Stomach (tissue), 9 donors: ENCODE results near the gene SPIN1. TPM values are rescaled to one million over a fixed set of nuclear protein-coding genes. Genes with fewer than 3 reads are reported as not detected.
"Not testable (repeated sequence)": the region's sequence is repeated elsewhere in the genome, so short reads cannot be mapped to it uniquely, and the experiment has no call there.

Experiments used
- DNase-seq, 2 donors: peaks; one replicate each; pipeline versions ENCODE4 v3.0.0 to v3.0.0-alpha.2; 2013 to 2019
- H3K27ac ChIP-seq, 5 donors: fragments of 200-600 bp in 4 of 5; sonication (generic) in 4 of 5; one replicate each; pipeline ENCODE4 v1.5.1; 2013 to 2019; ENCODE audit warnings: mild to moderate bottlenecking in 1 of 5, moderate library complexity in 1 of 5
- H3K27me3 ChIP-seq, 3 donors: fragments of 200-600 bp; sonication (generic); one replicate each; pipeline ENCODE4 v1.5.1; 2017 to 2019; ENCODE audit warnings: mixed run types in 1 of 3
- H3K36me3 ChIP-seq, 4 donors: fragments of 200-600 bp; sonication (generic); 1 replicate in 3 of 4; 2 replicates in 1 of 4; pipeline ENCODE4 v1.5.1; 2016 to 2019
- H3K4me1 ChIP-seq, 4 donors: fragments of 200-600 bp; sonication (generic); one replicate each; pipeline ENCODE4 v1.5.1; 2016 to 2019
- H3K4me3 ChIP-seq, 4 donors: fragments of 200-600 bp; sonication (generic) in 3 of 4; one replicate each; pipeline ENCODE4 v1.5.1; 2016 to 2019; ENCODE audit warnings: mild to moderate bottlenecking in 1 of 4
- H3K9me3 ChIP-seq, 4 donors: fragments of 200-600 bp; sonication (generic); one replicate each; pipeline ENCODE4 v1.5.1; 2016 to 2019
- EP300 ChIP-seq: sonication (generic); formaldehyde crosslinking; IDR thresholded peaks from one replicate; pipeline ENCODE4 v1.6.1; 2017; ENCODE audit warnings: antibody characterized with exemption
- POLR2A ChIP-seq, 4 donors: fragments of 450-650 bp; IDR thresholded peaks; one replicate each; pipeline ENCODE4 v1.6.1; 2016; ENCODE audit warnings: antibody characterized with exemption in 4 of 4, control low read depth in 2 of 4, mild to moderate bottlenecking in 1 of 4, moderate library complexity in 1 of 4
- POLR2AphosphoS5 ChIP-seq, 3 donors: sonication (generic); formaldehyde crosslinking; IDR thresholded peaks; one replicate each; pipeline ENCODE4 v1.6.1; 2016; ENCODE audit warnings: antibody characterized with exemption in 3 of 3
- WGBS, 5 donors: extraction: QIAGEN DNeasy Blood & Tissue Kit in 3 of 5; methylation state at CpG; one replicate each; pipeline versions ENCODE4 v1.1.5 to v1.1.7; 2013 to 2018; 5-methylcytosine and 5-hydroxymethylcytosine counted together
- intact Hi-C: fragments of 100-400 bp; cut with DNase I; formaldehyde crosslinking; loops from one replicate; pipeline ENCODE4 v1.15.1; 2023; ENCODE audit warnings: low total_unique reads
- polyA plus RNA-seq, 3 donors: library from polyadenylated mRNA; stranded (reverse); fragments of 200-250 nt; gene quantifications; one replicate each; pipeline ENCODE4 v1.2.3, GENCODE V29; 2013
- total RNA-seq, 5 donors: library from RNA; depleted of rRNA; stranded (reverse); fragments of >200 nt; gene quantifications; one replicate each; pipeline versions ENCODE4 v1.1.0 to v1.2.3, GENCODE V29; 2014 to 2016
- TF ChIP-seq, protein P1 (sequence below), 7 experiments: fragments of 450-650 bp in 4 of 7; fragments of 200-600 bp in 3 of 7; sonication (generic) in 3 of 7; IDR thresholded peaks; one replicate each; pipeline ENCODE4 v1.5.1; 2016 to 2019; ENCODE audit warnings: antibody characterized with exemption in 7 of 7, control low read depth in 2 of 7, mild to moderate bottlenecking in 1 of 7
- donor health status: healthy with polysubstance abuse.
- donor health status: Bipolar disorder and iron deficiency.
- donor health status: healthy.

The SPIN1 gene
- total and polyA plus RNA-seq, 8 donors = 18.3 to 120 (median 33.8) TPM

DNA sequence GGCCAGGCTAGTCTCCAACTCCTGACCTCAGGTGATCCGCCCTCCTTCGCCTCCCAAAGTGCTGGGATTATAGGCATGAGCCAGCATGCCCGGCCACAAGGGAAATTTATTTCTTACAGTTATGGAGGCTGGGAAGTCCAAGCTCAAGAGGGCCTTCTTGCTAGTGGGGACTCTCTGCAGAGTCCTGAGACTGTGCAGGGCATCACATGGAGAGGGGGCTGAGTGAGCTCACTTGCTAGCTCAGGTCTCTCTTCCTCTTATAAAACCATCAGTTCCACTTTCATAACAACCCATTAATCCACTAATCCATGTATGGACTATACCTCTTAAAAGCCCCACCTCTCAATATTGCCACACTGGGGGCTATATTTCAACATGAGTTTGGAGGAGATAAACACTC lies 5.1 kb upstream of the SPIN1 start:
- intact Hi-C loops = no loop called here
- no peak for TF ChIP-seq POLR2AphosphoS5 (IDR thresholded peaks at IDR 0.05)
- H3K36me3 ChIP-seq = no peaks in the 10 kb centered on the region
- no peak overlapping the region for H3K27ac ChIP-seq
- H3K4me1 ChIP-seq = peaks cover 5 to 14% (median 9%) of the 10 kb centered on the region in 4 donors
- no peaks in the 10 kb centered on the region for H3K9me3 ChIP-seq
- DNase-seq = no peak
- H3K27me3 ChIP-seq = no peaks in the 10 kb centered on the region
- no peak overlapping the region for H3K4me3 ChIP-seq
- WGBS, 5 donors = 96 to 99% (median 98%) methylated on average over 3 of the region's 3 CpGs

DNA sequence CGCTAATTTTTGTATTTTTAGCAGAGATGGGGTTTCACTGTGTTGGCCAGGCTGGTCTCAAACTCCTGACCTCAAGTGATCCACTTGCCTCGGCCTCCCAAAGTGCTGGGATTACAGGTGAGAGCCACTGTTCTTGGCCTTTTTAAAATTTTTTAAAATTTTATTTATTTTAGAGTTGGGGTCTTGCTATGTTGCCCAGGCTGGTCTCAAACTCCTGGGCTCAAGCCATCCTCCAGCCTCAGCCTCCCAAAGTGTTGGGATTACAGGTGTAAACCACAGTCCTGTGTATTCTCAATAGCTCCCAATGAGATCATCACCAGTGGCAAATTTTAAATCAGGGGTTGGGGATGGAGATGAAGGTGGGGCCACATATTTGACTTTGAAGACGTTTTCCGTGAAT lies 2.1 kb upstream of the SPIN1 start:
- H3K9me3 ChIP-seq, H3K27me3 ChIP-seq, DNase-seq, H3K27ac ChIP-seq, H3K36me3 ChIP-seq, H3K4me3 ChIP-seq, intact Hi-C loops: not testable (repeated sequence)
- H3K4me1 ChIP-seq = peaks cover 5 to 32% (median 21%) of the 10 kb centered on the region in 4 donors
- 91 to 98% (median 95%) methylated on average over 4 of the region's 4 CpGs for WGBS, 5 donors

DNA sequence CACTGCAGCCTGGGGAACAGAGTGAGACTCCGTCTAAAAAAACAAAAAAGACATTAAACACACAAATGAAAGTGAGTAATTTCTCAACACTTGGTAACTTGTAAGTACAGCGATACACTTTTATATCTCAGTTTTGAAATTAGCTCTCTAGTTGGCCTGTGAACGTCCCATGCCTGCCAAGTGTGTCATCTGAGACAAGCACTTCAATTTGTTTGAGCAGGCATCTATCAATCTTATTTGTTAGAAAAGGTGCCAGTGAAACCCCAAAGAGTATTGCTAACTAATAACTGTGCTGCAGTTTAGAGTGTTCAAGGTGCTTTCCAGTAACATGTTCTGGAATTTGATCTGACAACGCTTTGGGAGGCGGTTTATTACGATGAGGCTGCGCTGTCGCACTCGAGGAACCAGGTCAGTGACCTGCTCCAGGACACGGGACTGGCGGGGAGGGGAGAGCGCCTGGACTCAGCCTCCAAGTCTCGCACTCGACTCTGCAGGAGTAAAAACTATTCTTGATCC lies 1.1 kb upstream of the SPIN1 start:
- TF ChIP-seq POLR2AphosphoS5 (IDR thresholded peaks at IDR 0.05) (no peak), EP300 (no peak), POLR2A (IDR thresholded peaks at IDR 0.05) (no peak)
- TF ChIP-seq, protein P1, sequence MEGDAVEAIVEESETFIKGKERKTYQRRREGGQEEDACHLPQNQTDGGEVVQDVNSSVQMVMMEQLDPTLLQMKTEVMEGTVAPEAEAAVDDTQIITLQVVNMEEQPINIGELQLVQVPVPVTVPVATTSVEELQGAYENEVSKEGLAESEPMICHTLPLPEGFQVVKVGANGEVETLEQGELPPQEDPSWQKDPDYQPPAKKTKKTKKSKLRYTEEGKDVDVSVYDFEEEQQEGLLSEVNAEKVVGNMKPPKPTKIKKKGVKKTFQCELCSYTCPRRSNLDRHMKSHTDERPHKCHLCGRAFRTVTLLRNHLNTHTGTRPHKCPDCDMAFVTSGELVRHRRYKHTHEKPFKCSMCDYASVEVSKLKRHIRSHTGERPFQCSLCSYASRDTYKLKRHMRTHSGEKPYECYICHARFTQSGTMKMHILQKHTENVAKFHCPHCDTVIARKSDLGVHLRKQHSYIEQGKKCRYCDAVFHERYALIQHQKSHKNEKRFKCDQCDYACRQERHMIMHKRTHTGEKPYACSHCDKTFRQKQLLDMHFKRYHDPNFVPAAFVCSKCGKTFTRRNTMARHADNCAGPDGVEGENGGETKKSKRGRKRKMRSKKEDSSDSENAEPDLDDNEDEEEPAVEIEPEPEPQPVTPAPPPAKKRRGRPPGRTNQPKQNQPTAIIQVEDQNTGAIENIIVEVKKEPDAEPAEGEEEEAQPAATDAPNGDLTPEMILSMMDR (IDR thresholded peaks at IDR 0.05) = no peak

DNA sequence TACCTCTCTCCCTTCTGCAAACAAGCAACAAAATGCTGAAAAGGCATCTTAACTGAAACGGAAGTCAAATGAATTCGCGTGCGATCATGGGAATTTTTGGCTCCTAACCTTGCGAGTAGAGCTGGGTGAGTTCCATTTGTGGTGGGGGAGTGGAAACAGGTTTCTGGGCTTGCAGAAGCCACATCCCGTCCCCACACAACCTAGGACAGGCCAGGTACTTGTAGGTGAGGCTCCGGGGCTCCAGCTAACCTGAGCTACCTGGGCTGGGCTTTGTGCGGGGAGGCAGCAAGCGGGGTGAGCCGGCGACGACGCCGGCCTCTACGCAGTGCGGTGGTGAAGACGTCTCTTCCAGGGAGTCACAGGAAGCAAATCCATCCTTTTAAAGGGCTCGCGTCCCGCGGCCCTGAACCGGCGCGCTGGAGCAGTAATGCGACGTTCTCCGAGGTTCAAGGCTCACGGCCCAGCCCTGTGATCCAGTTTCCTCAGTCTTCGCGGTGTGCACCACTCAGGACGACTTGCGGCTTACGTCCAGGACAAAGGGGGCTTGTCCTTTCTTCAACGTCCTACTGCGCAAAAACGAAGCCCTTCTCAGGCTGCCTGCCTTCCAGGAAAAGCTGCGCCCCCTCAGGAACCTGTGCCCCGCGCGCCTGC lies 567 bp upstream of the SPIN1 start:
- peak; percentile 59 to 84 for DNase-seq
- Histone ChIP-seq H3K4me3 (peak overlapping the region; percentile 89 to 98 (median 93)), H3K36me3 (no peaks in the 10 kb centered on the region), H3K9me3 (no peaks in the 10 kb centered on the region), H3K27me3 (no peaks in the 10 kb centered on the region), H3K27ac (peak overlapping the region; percentile 84 to 100 (median 96)), H3K4me1 (peaks cover 5 to 47% (median 31%) of the 10 kb centered on the region in 4 donors)
- intact Hi-C loops = no loop called here
- TF ChIP-seq EP300 (no peak), POLR2AphosphoS5 (IDR thresholded peaks at IDR 0.05) (peak in 2 of 3 donors; percentile 5 to 81), POLR2A (IDR thresholded peaks at IDR 0.05) (peak in 1 of 4 donors; percentile 58)
- TF ChIP-seq, protein P1 (IDR thresholded peaks at IDR 0.05) = no peak
- 0 to 2% (median 1%) methylated on average over 27 to 40 of the region's 40 CpGs for WGBS, 5 donors

More for the DNA sequence above, 1.1 kb upstream of the SPIN1 start:
- 13 to 29% (median 21%) methylated on average over 14 of the region's 14 CpGs for WGBS, 5 donors
- Histone ChIP-seq H3K27ac (peak overlapping the region; percentile 84 to 100 (median 96)), H3K4me3 (peak overlapping the region; percentile 89 to 98 (median 93)), H3K9me3 (no peaks in the 10 kb centered on the region), H3K36me3 (no peaks in the 10 kb centered on the region), H3K4me1 (peaks cover 5 to 41% (median 28%) of the 10 kb centered on the region in 4 donors), H3K27me3 (no peaks in the 10 kb centered on the region)
- peak in 1 of 2 donors; percentile 34 for DNase-seq
- intact Hi-C loops = no loop called here

DNA sequence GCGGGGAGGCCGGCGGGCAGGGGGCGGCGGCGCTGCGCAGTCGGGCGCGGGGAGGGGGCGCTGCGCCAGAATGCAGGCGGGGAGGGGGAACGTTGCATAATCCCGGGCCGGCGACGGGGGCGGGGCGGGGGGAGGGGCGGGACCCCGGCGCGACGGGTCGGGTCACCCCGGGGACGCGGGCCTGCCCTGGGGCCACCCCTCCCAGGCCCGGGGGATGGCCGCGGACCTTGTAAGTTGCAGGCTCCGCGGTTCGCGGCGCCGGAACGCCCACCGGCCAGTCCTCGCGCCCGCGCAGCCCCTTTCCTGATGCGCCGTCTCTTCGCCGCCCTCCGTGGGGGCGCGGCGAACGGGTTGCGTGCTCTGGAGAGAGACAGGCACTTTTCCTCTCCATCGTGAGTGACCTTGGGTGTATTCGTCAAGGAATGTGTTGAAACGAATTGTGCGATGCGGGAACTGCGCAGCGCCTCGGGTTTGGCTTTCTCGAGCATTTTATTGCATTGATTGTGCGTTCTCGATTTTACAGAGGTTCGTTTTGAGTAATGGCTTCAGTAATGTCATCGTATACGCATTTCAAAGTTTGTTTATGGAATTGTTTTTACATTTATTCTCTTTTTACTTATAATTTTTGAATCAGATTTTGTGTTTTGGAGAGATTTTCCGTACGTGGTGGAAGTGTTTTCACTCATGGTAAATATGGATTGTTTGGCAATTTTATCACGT lies 802 bp downstream of the SPIN1 start:
- H3K4me1 ChIP-seq = peaks cover 5 to 54% (median 33%) of the 10 kb centered on the region in 4 donors
- no peaks in the 10 kb centered on the region for H3K27me3 ChIP-seq
- no peaks in the 10 kb centered on the region for H3K36me3 ChIP-seq
- no peaks in the 10 kb centered on the region for H3K9me3 ChIP-seq
- intact Hi-C loops = no loop called here
- peak overlapping the region; percentile 89 to 98 (median 93) for H3K4me3 ChIP-seq
- DNase-seq = peak; percentile 38 to 89
- TF ChIP-seq, protein P1 (IDR thresholded peaks at IDR 0.05) = peak in 1 of 7 experiments; percentile 23
- no peak for TF ChIP-seq POLR2A (IDR thresholded peaks at IDR 0.05)
- TF ChIP-seq POLR2AphosphoS5 (IDR thresholded peaks at IDR 0.05) = peak in 2 of 3 donors; percentile 32 to 60
- WGBS, 5 donors = 0 to 1% (median 1%) methylated on average over 33 to 71 of the region's 71 CpGs
- H3K27ac ChIP-seq = peak overlapping the region; percentile 84 to 100 (median 96)
